HL-60 (cell line): Measurements from ENCODE around the gene GRID1.

ENCODE experiments used
- DNase-seq, 2 experiments: peaks; one replicate each; pipeline ENCODE4 v3.0.0-alpha.2; 2010 to 2020; ENCODE audit warnings: low read depth in 1 of 2, low spot score in 1 of 2
- H3K27ac ChIP-seq: fragments of 250-450 bp; sonication (Bioruptor Pico); replicated peaks from 2 replicates; pipeline ENCODE4 v1.5.1; 2020; ENCODE audit warnings: mild to moderate bottlenecking, moderate library complexity
- H3K27me3 ChIP-seq: fragments of 250-450 bp; sonication (Bioruptor Pico); 2 replicates; pipeline ENCODE4 v1.5.1; 2021; ENCODE audit warnings: mild to moderate bottlenecking, moderate library complexity; ENCODE audit not compliant: insufficient read depth, poor library complexity, severe bottlenecking
- H3K4me3 ChIP-seq: replicated peaks from 2 replicates; pipeline ENCODE4 v1.5.1; 2011; ENCODE audit warnings: mild to moderate bottlenecking, control low read depth, low read length; ENCODE audit not compliant: insufficient read depth
- CTCF ChIP-seq: IDR thresholded peaks from one replicate; pipeline ENCODE4 v1.5.1; 2011; ENCODE audit warnings: low read length, control low read depth, inconsistent platforms; ENCODE audit not compliant: insufficient read depth
- GABPA ChIP-seq: IDR thresholded peaks from 2 replicates; pipeline ENCODE4 v1.6.1; 2012; ENCODE audit warnings: low read depth
- POLR2AphosphoS5 ChIP-seq: IDR thresholded peaks from 2 replicates; pipeline ENCODE4 v1.6.1; 2012; ENCODE audit warnings: low read depth
- REST ChIP-seq: IDR thresholded peaks from 2 replicates; pipeline ENCODE4 v1.6.1; 2012; ENCODE audit warnings: low read depth; ENCODE audit not compliant: insufficient replicate concordance
- SPI1 ChIP-seq: IDR thresholded peaks from 2 replicates; pipeline ENCODE4 v1.6.1; 2012; ENCODE audit warnings: low read depth, mild to moderate bottlenecking, borderline replicate concordance

Gene GRID1

GRCh38 chr10:85606401-85606800 is 760.2 kb downstream of the GRID1 start:
- Histone ChIP-seq H3K27ac (no peak overlapping the region), H3K4me3 (no peak overlapping the region), H3K27me3 (no peaks in the 10 kb centered on the region)
- TF ChIP-seq POLR2AphosphoS5 (no peak), GABPA (no peak), REST (no peak), CTCF (no peak), SPI1 (no peak)
- DNase-seq, result no peak

GRCh38 chr10:85604884-85605283 is 761.7 kb downstream of the GRID1 start:
- TF ChIP-seq POLR2AphosphoS5 (no peak), SPI1 (no peak), CTCF (no peak), GABPA (no peak), REST (no peak)
- Histone ChIP-seq H3K4me3 (no peak overlapping the region), H3K27ac (no peak overlapping the region), H3K27me3 (no peaks in the 10 kb centered on the region)
- no peak for DNase-seq

- DNase-seq, result no peak
- no peak overlapping the region for H3K27ac ChIP-seq
- TF ChIP-seq GABPA (no peak), SPI1 (no peak), CTCF (no peak), REST (no peak)
- H3K27me3 ChIP-seq, result no peaks in the 10 kb centered on the region
- no peak overlapping the region for H3K4me3 ChIP-seq
Measured at GRCh38 chr10:85604136-85604725, 762.4 kb downstream of the GRID1 start.
